DOHH2 (cell line): ENCODE measurements around the gene MAX.
"Not testable (repeated sequence)": the region's sequence is repeated elsewhere in the genome, so short reads cannot be mapped to it uniquely, and the experiment has no call there.

Experiments
- H3F3A ChIP-seq: fragments of 200-600 bp; sonication (generic), shearing (Covaris generic); 2 replicates; pipeline ENCODE4 v1.6.0; 2016; ENCODE audit warnings: antibody characterized with exemption, mild to moderate bottlenecking; ENCODE audit not compliant: control insufficient read depth, insufficient read depth
- H3K27ac ChIP-seq: fragments of 200-600 bp; sonication (generic); 2 replicates; pipeline ENCODE4 v1.5.1; 2014; ENCODE audit warnings: low read depth, mild to moderate bottlenecking, low read length, moderate library complexity
- H3K27me3 ChIP-seq: fragments of 200-600 bp; sonication (generic); 2 replicates; pipeline ENCODE4 v1.6.1; 2014; ENCODE audit warnings: mild to moderate bottlenecking, low read length, mixed read lengths; ENCODE audit not compliant: control insufficient read depth
- H3K36me3 ChIP-seq: fragments of 200-600 bp; sonication (generic); 2 replicates; pipeline ENCODE4 v1.6.1; 2014; ENCODE audit warnings: mild to moderate bottlenecking, low read length, moderate library complexity, mixed read lengths; ENCODE audit not compliant: control insufficient read depth
- H3K4me1 ChIP-seq: fragments of 200-600 bp; sonication (generic); 2 replicates; pipeline ENCODE4 v1.6.1; 2014; ENCODE audit warnings: mild to moderate bottlenecking, low read length, mixed read lengths; ENCODE audit not compliant: control insufficient read depth
- H3K4me2 ChIP-seq: fragments of 200-600 bp; sonication (generic); 2 replicates; pipeline ENCODE4 v1.6.0; 2014; ENCODE audit warnings: mild to moderate bottlenecking, low read length, moderate library complexity
- H3K4me3 ChIP-seq: fragments of 200-600 bp; sonication (generic); 2 replicates; pipeline ENCODE4 v1.5.1; 2014; ENCODE audit warnings: mild to moderate bottlenecking, low read length, mixed read lengths
- H3K79me2 ChIP-seq: fragments of 200-600 bp; sonication (generic); 2 replicates; pipeline ENCODE4 v1.6.1; 2014; ENCODE audit warnings: mild to moderate bottlenecking, low read length, mixed read lengths; ENCODE audit not compliant: control insufficient read depth
- H3K9me2 ChIP-seq: fragments of 200-600 bp; sonication (generic); replicated peaks from 2 replicates; pipeline ENCODE4 v1.6.1; 2014; ENCODE audit warnings: mild to moderate bottlenecking, low read length, mixed read lengths; ENCODE audit not compliant: control insufficient read depth
- H3K9me3 ChIP-seq: fragments of 200-600 bp; sonication (generic); 2 replicates; pipeline ENCODE4 v1.6.1; 2014; ENCODE audit warnings: antibody characterized with exemption, low read length, mixed read lengths; ENCODE audit not compliant: control insufficient read depth, insufficient read depth
- H4K20me1 ChIP-seq: fragments of 200-600 bp; sonication (generic); 2 replicates; pipeline ENCODE4 v1.6.0; 2014; ENCODE audit warnings: low read depth, mild to moderate bottlenecking, antibody characterized with exemption, low read length, moderate library complexity; ENCODE audit not compliant: control insufficient read depth, insufficient read depth
- EZH2phosphoT487 ChIP-seq: fragments of 200-600 bp; sonication (generic); IDR thresholded peaks from 2 replicates; pipeline ENCODE4 v1.6.1; 2017; ENCODE audit warnings: borderline replicate concordance, mild to moderate bottlenecking, antibody characterized with exemption, low read length, moderate library complexity, mixed read lengths
- TF ChIP-seq, protein P1 (sequence below): fragments of 200-600 bp; sonication (generic); IDR thresholded peaks from one replicate; pipeline ENCODE4 v1.5.1; 2014; ENCODE audit warnings: antibody characterized with exemption, mild to moderate bottlenecking, low read depth, low read length; ENCODE audit not compliant: poor library complexity, severe bottlenecking

MAX gene

DNA sequence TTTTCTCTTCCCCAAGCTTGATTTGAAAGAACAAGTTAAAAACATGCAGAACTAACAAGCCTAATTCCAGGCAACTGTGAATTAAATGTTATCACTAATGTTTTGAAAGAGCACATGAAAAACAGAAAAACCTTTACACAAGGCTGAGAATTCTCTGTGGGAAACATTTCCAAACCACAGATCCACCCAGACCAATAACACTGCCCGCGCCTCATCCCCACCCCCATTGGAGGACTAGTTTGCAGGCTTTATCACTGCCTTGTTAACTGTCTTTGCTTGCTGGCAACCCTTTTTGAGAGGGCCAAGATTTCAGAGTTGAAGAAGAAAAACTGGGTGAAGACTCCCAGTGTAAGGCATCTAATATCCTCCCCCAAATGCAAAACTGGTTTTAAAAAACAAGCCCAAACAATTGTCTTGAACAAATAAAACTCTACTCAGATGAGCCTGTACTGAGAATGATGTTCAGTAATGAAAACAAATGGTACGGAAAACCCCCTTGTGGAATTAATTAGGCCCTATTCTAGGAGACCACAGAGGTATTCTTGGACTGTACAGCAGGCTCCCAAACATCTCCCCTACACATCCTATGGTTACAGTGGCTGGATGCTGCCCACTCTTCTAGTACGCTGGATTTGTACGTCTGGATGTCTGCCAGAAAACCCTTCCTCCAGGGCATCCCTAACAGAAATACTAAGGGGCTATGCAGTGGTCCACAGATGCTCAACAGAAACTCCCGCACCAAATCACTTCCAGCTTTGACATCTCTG lies 5.8 kb downstream of the MAX start:
- Histone ChIP-seq H3F3A (no peaks in the 10 kb centered on the region), H3K4me1 (peaks cover 30% of the 10 kb centered on the region), H3K9me2 (no peaks in the 10 kb centered on the region), H3K27ac (no peak overlapping the region), H3K4me3 (no peak overlapping the region), H3K79me2 (peaks cover 72% of the 10 kb centered on the region), H3K27me3 (no peaks in the 10 kb centered on the region), H4K20me1 (no peaks in the 10 kb centered on the region; the same call in 1 of the 2 replicates), H3K9me3 (no peaks in the 10 kb centered on the region), H3K4me2 (no peak overlapping the region), H3K36me3 (peaks cover 80% of the 10 kb centered on the region)
- no peak for TF ChIP-seq EZH2phosphoT487
- TF ChIP-seq, protein P1, sequence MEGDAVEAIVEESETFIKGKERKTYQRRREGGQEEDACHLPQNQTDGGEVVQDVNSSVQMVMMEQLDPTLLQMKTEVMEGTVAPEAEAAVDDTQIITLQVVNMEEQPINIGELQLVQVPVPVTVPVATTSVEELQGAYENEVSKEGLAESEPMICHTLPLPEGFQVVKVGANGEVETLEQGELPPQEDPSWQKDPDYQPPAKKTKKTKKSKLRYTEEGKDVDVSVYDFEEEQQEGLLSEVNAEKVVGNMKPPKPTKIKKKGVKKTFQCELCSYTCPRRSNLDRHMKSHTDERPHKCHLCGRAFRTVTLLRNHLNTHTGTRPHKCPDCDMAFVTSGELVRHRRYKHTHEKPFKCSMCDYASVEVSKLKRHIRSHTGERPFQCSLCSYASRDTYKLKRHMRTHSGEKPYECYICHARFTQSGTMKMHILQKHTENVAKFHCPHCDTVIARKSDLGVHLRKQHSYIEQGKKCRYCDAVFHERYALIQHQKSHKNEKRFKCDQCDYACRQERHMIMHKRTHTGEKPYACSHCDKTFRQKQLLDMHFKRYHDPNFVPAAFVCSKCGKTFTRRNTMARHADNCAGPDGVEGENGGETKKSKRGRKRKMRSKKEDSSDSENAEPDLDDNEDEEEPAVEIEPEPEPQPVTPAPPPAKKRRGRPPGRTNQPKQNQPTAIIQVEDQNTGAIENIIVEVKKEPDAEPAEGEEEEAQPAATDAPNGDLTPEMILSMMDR, result no peak

DNA sequence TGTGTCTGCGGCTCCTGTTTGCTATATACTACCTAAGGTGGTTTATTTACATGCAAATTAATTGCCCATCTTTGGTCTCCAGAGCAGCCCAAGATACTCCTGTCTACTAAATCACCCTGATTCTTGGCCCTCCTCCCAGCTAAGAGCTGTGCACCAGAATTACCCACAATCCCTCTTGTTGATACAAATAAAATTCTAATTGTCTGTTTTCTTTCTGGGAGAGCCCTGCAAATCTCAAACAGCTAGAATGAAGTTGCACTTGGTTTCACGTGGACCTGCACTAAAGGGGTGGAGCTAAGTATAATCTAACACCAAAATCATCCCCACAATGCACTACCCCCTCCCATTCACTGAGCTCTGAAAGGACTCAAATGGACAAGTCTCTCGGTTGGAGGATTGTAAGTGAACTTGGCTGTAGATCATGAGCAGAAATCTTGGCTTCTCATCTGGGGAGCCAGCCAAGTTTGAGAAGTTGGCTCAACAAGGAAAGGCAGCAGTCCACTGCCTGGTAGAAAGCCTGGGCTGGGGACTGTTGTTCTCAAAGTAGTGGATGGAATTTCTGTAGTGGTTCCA lies 6.6 kb downstream of the MAX start:
- no peaks in the 10 kb centered on the region for H3K9me2 ChIP-seq
- H3K79me2 ChIP-seq, result peaks cover 68% of the 10 kb centered on the region
- H4K20me1 ChIP-seq, result no peaks in the 10 kb centered on the region; the same call in 1 of the 2 replicates
- TF ChIP-seq, protein P1, result no peak
- no peak for TF ChIP-seq EZH2phosphoT487
- H3K27ac ChIP-seq, result no peak overlapping the region
- H3K36me3 ChIP-seq, result peaks cover 85% of the 10 kb centered on the region
- H3K9me3 ChIP-seq, result no peaks in the 10 kb centered on the region
- H3K4me1 ChIP-seq, result peaks cover 25% of the 10 kb centered on the region
- H3K4me2 ChIP-seq, result no peak overlapping the region
- H3K4me3 ChIP-seq, result no peak overlapping the region
- no peaks in the 10 kb centered on the region for H3F3A ChIP-seq
- no peaks in the 10 kb centered on the region for H3K27me3 ChIP-seq

DNA sequence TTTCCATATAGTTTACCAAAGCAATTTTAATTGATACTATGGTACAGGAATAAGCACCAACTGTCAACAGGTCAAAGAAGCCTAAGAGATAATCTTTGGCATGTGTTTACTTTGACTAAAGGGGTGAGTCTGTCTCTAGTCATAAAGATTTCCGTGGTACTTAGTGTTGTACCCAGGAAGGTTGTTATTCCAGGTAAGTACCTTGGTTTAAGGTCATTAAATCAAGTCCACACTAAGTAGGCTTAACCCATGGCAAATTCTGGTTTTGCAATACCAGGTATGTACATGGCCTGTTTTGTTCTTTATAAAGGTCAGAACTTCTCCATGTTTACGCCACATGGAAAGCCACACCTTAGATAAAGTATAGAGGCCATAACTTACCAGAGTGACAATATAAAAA lies 10.0 kb downstream of the MAX start:
- no peaks in the 10 kb centered on the region; the same call in 1 of the 2 replicates for H4K20me1 ChIP-seq
- no peaks in the 10 kb centered on the region for H3F3A ChIP-seq
- H3K27ac ChIP-seq, result no peak overlapping the region
- TF ChIP-seq, protein P1, result no peak
- no peak for TF ChIP-seq EZH2phosphoT487
- no peaks in the 10 kb centered on the region for H3K27me3 ChIP-seq
- H3K9me2 ChIP-seq, result no peaks in the 10 kb centered on the region
- no peak overlapping the region for H3K4me2 ChIP-seq
- H3K9me3 ChIP-seq, result no peaks in the 10 kb centered on the region; the same call in 1 of the 2 replicates
- H3K4me3 ChIP-seq, result no peak overlapping the region
- H3K36me3 ChIP-seq, result peaks cover 97% of the 10 kb centered on the region
- peaks cover 46% of the 10 kb centered on the region for H3K79me2 ChIP-seq
- H3K4me1 ChIP-seq, result no peaks in the 10 kb centered on the region

DNA sequence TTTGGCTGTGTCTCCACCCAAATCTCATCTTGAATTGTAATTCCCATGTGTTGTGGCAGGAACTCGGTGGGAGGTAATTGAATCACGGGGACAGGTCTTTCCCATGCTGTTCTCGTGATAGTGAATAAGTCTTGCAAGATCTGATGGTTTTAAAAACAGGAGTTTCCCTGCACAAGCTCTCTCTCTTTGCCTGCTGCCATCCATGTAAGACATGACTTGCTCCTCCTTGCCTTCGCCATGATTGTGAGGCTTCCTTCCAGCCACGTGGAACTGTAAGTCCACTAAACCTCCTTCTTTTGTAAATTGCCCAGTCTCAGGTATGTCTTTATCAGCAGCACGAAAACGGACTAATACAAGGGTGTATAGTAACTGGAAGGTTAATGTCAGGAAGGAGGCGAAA lies 14.5 kb downstream of the MAX start:
- not testable (repeated sequence) for H4K20me1 ChIP-seq, H3K27ac ChIP-seq, H3K4me1 ChIP-seq, H3K4me3 ChIP-seq, H3K9me3 ChIP-seq, H3K9me2 ChIP-seq, H3F3A ChIP-seq, H3K4me2 ChIP-seq, H3K27me3 ChIP-seq
- Histone ChIP-seq H3K36me3 (peaks cover 91% of the 10 kb centered on the region), H3K79me2 (peaks cover 23% of the 10 kb centered on the region)

DNA sequence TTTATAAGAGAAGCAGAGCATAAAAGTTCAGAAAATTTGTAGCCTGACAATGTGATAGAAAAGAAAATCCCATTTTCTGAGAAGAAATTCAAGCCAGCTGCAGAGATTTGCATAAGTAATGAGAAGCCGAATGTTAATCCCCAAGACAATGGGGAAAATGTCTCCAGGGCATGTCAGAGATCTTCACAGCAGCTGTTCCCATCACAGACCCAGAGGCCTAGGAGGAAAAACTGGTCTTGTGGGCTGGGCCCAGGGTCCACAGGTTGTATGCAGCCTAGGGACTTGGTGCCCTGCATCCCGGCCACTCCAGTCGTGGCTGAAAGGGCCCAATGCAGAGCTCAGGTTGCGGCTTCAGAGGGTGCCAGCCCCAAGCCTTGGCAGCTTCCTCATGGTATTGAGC lies 15.6 kb downstream of the MAX start:
- peaks cover 34% of the 10 kb centered on the region for H3K79me2 ChIP-seq
- H3K4me3 ChIP-seq, H3K9me2 ChIP-seq, H3K27me3 ChIP-seq, H3K27ac ChIP-seq, H3K4me1 ChIP-seq, H3K4me2 ChIP-seq, H3K9me3 ChIP-seq, H3F3A ChIP-seq, H4K20me1 ChIP-seq: not testable (repeated sequence)
- peaks cover 91% of the 10 kb centered on the region for H3K36me3 ChIP-seq
